Left lung (tissue), 10 donors: ENCODE data around the gene MFAP4. TPM values are rescaled to one million over a fixed set of nuclear protein-coding genes. Genes with fewer than 3 reads are reported as not detected.

Source experiments
- ATAC-seq: fragments of 200-7000 bp; cut with Tn5 transposase; one replicate; pipeline ENCODE4 v1.9.1; 2020; ENCODE audit warnings: moderate library complexity
- DNase-seq, 4 donors: peaks; one replicate each; pipeline ENCODE4 v3.0.0-alpha.2; 2013 to 2020
- H3K27ac ChIP-seq, 2 donors: fragments of 200-600 bp; sonication (generic) in 1 of 2; one replicate each; pipeline versions ENCODE4 v1.5.0 to v1.8.0; 2020 to 2021
- H3K27me3 ChIP-seq, 2 donors: fragments of 200-600 bp; sonication (generic) in 1 of 2; one replicate each; pipeline versions ENCODE4 v1.5.0 to v1.8.0; 2020 to 2021
- H3K36me3 ChIP-seq, 2 donors: fragments of 200-600 bp; sonication (generic) in 1 of 2; one replicate each; pipeline versions ENCODE4 v1.5.0 to v1.8.0; 2020 to 2021
- H3K4me1 ChIP-seq, 2 donors: fragments of 200-600 bp; one replicate each; pipeline ENCODE4 v1.8.0; 2021
- H3K4me3 ChIP-seq, 2 donors: fragments of 200-600 bp; sonication (generic) in 1 of 2; one replicate each; pipeline versions ENCODE4 v1.5.0 to v1.8.0; 2020 to 2021; ENCODE audit warnings: mild to moderate bottlenecking in 1 of 2
- H3K9me3 ChIP-seq, 2 donors: fragments of 200-600 bp; sonication (generic) in 1 of 2; one replicate each; pipeline versions ENCODE4 v1.5.0 to v1.8.0; 2020 to 2021
- CTCF ChIP-seq, 2 donors: fragments of 200-600 bp; sonication (generic) in 1 of 2; IDR thresholded peaks; one replicate each; pipeline versions ENCODE4 v1.5.0 to v1.8.0; 2021; ENCODE audit warnings: antibody characterized with exemption in 2 of 2
- intact Hi-C, 2 donors: fragments of 100-400 bp; cut with DNase I; formaldehyde crosslinking; loops; one replicate each; pipeline versions ENCODE4 v1.11.2 to v1.14.2; 2022
- polyA plus RNA-seq, 6 donors: library from polyadenylated mRNA; unstranded; fragments of 120-200 nt; gene quantifications; one replicate each; pipeline ENCODE4 v1.2.1, GENCODE V29; 2013; ENCODE audit not compliant: insufficient read length in 6 of 6
- total RNA-seq, 2 donors: library from RNA; stranded (reverse); fragmentation: NEBNext Ultra II Directional; extraction: Animal tissue kit (Norgen Biotek cat#: 25700); gene quantifications; one replicate each; pipeline ENCODE4 v1.2.1, GENCODE V29; 2021
- donor health status: DM: no; HTN: yes; CAD: no.
- donor health status: DM: no; HTN: no; CAD: no.

Gene MFAP4
- total and polyA plus RNA-seq, 8 donors, result 91.0 to 601 (median 479) TPM

- H3K27ac ChIP-seq, result peak overlapping the region; percentile 63 to 72
- peaks cover 0 to 45% of the 10 kb centered on the region in 2 donors for H3K36me3 ChIP-seq
- no peaks in the 10 kb centered on the region for H3K27me3 ChIP-seq
- H3K9me3 ChIP-seq, result no peaks in the 10 kb centered on the region
- intact Hi-C loops, result no loop called here
- ATAC-seq (peak; percentile 42), DNase-seq (peak in 2 of 4 donors; percentile 79 to 92)
- no peak for TF ChIP-seq CTCF (IDR thresholded peaks at IDR 0.05)
- peaks cover 26 to 68% of the 10 kb centered on the region in 2 donors for H3K4me1 ChIP-seq
- peak overlapping the region; percentile 10 to 25 for H3K4me3 ChIP-seq
Observed at GRCh38 chr17:19386051-19386929, 700 bp downstream of the MFAP4 start.

- TF ChIP-seq CTCF (IDR thresholded peaks at IDR 0.05), result no peak
- no peak for ATAC-seq
- Histone ChIP-seq H3K4me3 (peak overlapping the region; percentile 10 to 25), H3K4me1 (peaks cover 26 to 74% of the 10 kb centered on the region in 2 donors), H3K27ac (peak overlapping the region; percentile 63 to 72), H3K27me3 (no peaks in the 10 kb centered on the region), H3K36me3 (peaks cover 0 to 53% of the 10 kb centered on the region in 2 donors), H3K9me3 (no peaks in the 10 kb centered on the region)
- intact Hi-C loops, result no loop called here
- peak in 1 of 4 donors; percentile 33 for DNase-seq
Observed at GRCh38 chr17:19385521-19385983, 1.4 kb downstream of the MFAP4 start.

GRCh38 chr17:19384723-19385391 lies 2.1 kb downstream of the MFAP4 start:
- Histone ChIP-seq H3K27me3 (no peaks in the 10 kb centered on the region), H3K4me1 (peaks cover 26 to 78% of the 10 kb centered on the region in 2 donors), H3K9me3 (no peaks in the 10 kb centered on the region), H3K27ac (peak overlapping the region in 1 of 2 donors; percentile 72), H3K4me3 (peak overlapping the region in 1 of 2 donors; percentile 6), H3K36me3 (peaks cover 0 to 60% of the 10 kb centered on the region in 2 donors)
- intact Hi-C loops, result no loop called here
- peak; percentile 77 to 97 (median 90) for DNase-seq
- TF ChIP-seq CTCF (IDR thresholded peaks at IDR 0.05), result no peak
- ATAC-seq, result peak; percentile 55

- peaks cover 0 to 65% of the 10 kb centered on the region in 2 donors for H3K36me3 ChIP-seq
- no peaks in the 10 kb centered on the region for H3K9me3 ChIP-seq
- peak in 1 of 4 donors; percentile 34 for DNase-seq
- intact Hi-C loops, result no loop called here
- no peak overlapping the region for H3K4me3 ChIP-seq
- H3K4me1 ChIP-seq, result peaks cover 30 to 81% of the 10 kb centered on the region in 2 donors
- H3K27ac ChIP-seq, result peak overlapping the region in 1 of 2 donors; percentile 72
- no peak for ATAC-seq
- H3K27me3 ChIP-seq, result no peaks in the 10 kb centered on the region
- TF ChIP-seq CTCF (IDR thresholded peaks at IDR 0.05), result no peak
Observed at GRCh38 chr17:19383681-19384470, 3.1 kb downstream of the MFAP4 start.
